NT2/D1 (cell line): ENCODE measurements around the gene MGAT5B.

Source experiments
- SUZ12 ChIP-seq: IDR thresholded peaks from 2 replicates; pipeline ENCODE4 v1.6.1; 2011; ENCODE audit not compliant: insufficient read length, insufficient read depth; ENCODE audit errors: extremely low read depth
- YY1 ChIP-seq: IDR thresholded peaks from 2 replicates; pipeline ENCODE4 v1.6.1; 2011; ENCODE audit not compliant: insufficient read length, insufficient read depth
- ZNF274 ChIP-seq: IDR thresholded peaks from 2 replicates; pipeline ENCODE4 v1.6.1; 2011; ENCODE audit warnings: mild to moderate bottlenecking, low read depth, low read length

GRCh38 chr17:76915840-76916510, 47.8 kb downstream of the MGAT5B start:
- TF ChIP-seq YY1 (no peak), SUZ12 (no peak), ZNF274 (no peak)
